Measurements from ENCODE around the gene TRIM54.
"Not testable (repeated sequence)": the region's sequence is repeated elsewhere in the genome, so short reads cannot be mapped to it uniquely, and the experiment has no call there.

TRIM54 gene

DNA sequence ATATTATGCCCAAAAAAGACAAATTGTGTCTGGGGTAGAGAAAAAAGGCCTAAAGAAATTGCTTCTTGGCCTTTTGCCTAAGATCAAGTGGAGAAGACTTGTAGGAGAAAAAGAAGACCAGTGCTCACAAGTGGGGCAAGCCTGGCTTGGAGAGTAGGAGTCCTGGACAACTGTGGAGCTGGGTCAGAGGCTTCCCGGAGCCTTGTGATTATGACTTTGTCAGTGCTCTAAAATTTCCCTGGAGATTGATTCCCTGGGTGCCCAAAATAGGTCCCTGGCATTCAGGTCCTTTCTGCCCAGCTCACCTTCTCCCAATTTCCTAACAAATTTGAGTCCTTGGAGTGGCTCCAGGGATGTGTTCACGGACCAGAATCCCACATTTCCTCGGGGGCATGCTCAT lies 787 bp upstream of the TRIM54 start:
- no peak for FAIRE-seq

DNA sequence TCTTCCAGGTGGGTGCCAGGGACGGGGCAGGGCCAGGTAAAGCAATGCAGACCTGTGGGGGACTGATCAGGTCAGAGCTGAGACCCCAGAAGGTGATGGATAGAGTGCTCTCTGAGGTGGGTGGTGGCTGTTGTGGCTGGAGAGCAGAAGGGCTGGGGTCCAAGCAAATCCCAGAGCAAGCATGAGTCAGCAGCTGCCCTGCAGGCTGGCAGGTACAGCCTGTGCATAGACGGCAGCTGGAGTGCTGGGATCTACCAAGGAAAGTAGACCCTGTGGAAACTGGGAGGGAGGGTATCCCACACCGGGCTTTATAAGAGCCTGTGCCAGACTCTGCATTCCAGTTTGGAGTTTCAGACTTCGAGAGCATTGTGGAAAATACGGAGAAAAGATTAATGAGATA lies 663 bp downstream of the TRIM54 start:
- FAIRE-seq = no peak
- DNase-seq (ENCODE audit: low spot score) = no peak

More for the DNA sequence above, 787 bp upstream of the TRIM54 start:
- no peak for DNase-seq (ENCODE audit: low spot score)

DNA sequence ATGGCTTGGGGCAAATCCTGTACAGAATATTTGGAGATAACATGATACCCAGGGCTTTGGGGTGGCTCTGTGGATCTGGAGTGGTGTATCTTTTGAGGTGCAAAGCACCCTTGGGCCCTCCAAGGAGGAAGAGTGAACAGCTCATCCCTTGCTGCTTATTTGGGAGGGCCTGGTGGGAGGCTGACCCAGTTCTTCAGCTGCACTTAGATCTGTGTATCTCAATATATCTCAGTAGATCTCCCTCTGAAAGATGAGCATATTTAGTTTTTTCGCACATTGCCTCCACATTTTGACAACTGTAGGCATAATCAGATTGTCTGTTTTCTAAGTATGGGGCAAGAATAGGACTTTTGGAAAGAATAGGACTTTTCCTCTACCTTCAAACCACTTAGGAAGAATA lies 2.8 kb downstream of the TRIM54 start:
- FAIRE-seq (no peak), DNase-seq (ENCODE audit: low spot score) (no peak)

DNA sequence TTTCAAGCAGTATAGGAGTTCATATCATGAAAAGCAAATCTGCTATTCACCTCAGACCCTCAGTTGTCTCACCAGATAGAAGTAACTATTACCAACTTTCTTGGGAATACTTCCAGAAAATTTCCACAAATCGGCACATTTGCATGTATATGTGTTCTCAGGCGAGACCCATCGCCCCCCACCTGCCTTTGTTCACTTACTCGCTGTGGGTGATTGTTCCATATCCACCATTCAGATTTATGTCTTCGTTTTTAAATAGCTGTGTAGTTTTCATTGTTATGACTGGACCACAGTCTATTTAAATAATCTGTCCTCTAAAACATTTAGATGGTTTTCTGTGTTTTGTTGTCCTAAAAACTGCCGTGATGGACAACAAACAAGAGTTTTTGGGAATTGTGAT lies 3.3 kb downstream of the TRIM54 start:
- DNase-seq (ENCODE audit: low spot score) = no peak
- no peak for FAIRE-seq

DNA sequence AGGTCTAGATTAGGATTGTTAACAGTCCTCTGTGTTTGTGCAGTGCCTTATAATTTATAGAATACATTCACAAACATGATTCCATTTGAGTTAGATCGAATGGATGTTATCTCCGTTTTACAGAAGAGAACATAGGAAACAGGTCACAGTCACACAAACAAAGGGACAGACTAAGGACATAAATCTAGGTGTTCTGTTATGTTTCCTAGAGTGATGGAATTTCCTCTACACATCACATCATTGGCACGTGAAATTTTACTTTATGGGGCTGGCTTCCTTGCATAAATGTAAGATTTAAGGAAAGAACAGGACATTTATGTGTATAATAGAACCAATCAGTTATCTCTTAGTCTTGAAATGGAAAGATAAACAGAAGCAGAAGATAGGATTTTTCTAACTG lies 6.4 kb downstream of the TRIM54 start:
- FAIRE-seq = no peak

DNA sequence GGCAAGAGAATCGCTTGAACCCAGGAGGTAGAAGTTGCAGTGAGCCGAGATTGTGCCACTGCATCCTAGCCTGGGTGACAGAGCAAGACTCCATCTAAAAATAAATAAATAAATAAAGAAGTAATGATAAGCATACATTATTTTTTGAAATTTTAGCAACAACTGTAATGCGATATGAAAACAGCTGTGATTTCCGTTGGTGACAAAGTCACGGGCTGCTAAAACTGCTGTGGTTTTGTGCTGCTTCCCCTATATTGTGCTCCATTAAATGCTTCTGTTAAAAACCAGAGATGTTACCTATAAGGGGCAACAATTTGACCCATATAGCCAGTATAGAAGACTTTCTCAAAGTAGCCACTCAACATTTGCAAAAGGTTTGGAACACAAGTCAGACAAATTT lies 8.3 kb downstream of the TRIM54 start:
- DNase-seq (ENCODE audit: low spot score) (no peak), FAIRE-seq (no peak)

More for the DNA sequence above, 6.4 kb downstream of the TRIM54 start:
- no peak for DNase-seq (ENCODE audit: low spot score)

DNA sequence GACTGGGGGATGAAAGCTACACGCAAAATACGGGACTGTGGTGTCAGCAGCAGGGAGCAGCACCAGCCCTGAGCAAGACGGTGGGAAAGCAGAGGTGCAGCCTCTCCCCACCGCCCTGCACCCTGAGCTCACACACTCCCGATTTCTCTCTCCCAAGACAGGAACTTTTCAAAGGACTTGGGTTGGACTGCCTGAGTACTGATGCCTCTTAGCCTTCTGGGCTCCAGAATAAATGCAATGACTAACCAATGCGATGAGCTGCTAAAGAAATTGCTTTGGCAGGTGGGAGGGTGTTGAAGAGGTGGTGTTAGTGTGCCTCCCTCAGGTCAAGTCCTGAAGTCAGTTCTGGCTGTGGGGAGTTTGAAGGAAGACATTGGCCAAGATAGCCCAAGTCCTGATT lies 9.6 kb downstream of the TRIM54 start:
- DNase-seq (ENCODE audit: low spot score) (no peak), FAIRE-seq (no peak)

DNA sequence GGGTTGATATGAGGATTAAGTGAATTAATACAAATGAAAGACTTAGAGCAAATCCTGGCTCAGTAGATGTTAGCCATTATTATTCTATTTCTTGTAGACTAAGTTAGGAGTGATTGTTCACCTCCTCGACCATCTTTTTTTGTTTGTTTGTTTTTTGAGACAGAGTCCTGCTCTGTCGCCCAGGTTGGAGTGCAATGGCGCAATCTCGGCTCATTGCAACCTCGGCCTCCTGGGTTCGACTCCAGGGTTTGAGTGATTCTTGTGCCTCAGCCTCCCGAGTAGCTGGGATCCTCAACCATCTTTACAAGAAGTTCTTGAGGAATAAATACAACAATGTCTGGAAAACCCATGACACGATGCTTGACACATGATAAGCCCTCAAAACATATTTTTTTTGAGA lies 12.7 kb downstream of the TRIM54 start:
- no peak for FAIRE-seq
- no peak for DNase-seq (ENCODE audit: low spot score)

DNA sequence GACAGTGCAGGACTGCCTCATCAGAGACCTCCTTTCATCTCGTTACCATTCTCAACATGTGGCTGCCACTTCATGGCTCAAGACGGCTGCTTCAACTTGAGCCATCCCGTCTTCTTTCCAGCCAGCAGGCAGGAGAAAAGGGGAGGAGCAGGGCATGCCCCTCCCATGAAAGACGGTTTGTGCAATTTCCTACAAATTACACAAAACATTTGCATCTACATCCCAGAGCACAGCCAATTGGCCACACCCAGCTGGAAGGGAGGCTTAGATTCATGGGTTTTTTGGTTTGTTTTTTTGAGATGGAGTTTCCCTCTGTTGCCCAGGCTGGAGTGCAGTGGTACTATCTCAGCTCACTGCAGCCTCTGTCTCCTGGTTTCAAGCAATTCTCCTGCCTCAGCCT lies 14.3 kb downstream of the TRIM54 start:
- no peak for DNase-seq (ENCODE audit: low spot score)
- no peak for FAIRE-seq

DNA sequence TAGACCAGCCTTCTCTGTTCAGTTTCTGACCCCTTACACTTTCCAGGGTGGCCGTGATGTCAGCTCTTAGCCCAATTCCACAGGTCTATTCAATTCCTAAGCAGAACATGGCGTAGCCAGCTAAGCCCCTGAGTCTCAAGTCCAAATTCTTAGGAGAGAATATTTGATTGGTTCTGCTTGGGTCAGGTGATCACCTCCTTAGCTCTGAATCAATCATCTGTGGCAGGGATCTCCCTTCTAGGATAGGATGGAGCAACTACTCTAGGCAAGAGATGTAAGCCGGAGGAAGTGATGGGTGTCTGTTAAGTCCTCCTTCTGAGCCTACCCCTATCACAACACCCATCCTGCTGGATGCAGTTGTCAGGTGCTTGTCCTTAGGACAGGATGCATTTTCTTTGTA lies 15.0 kb downstream of the TRIM54 start:
- no peak for DNase-seq (ENCODE audit: low spot score)

DNA sequence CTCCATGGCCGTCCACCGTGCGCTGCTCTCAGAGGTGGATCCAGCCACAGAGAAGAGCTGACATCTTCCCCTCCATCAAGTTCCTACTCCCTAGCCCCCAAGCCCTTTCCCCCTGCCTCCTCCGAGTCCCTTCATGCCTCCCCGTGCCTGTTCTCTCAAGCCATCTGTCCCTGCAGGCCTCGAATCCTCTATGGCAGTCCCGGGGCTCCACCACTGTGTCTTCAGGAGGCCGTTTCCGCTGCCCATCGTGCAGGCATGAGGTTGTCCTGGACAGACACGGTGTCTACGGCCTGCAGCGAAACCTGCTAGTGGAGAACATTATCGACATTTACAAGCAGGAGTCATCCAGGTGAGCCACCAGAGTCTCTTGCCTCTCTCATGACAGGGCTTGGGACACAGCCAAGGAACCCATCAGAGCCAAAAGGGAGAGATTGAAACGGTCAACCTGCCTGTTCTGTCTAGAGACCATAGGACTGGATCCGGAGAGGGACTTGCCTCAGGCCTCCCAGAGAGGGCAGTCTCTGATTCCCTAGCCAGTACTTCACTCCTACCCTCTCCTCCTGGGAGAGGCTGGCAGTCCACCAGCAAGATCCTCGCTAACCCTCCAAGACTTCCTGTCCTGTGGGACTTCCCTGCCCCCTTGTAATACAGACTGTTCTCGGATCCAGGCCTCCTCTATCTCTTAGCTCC lies 16.3 kb downstream of the TRIM54 start:
- no peak for DNase-seq (ENCODE audit: low spot score)
- FAIRE-seq = no peak

More for the DNA sequence above, 15.0 kb downstream of the TRIM54 start:
- FAIRE-seq = no peak

DNA sequence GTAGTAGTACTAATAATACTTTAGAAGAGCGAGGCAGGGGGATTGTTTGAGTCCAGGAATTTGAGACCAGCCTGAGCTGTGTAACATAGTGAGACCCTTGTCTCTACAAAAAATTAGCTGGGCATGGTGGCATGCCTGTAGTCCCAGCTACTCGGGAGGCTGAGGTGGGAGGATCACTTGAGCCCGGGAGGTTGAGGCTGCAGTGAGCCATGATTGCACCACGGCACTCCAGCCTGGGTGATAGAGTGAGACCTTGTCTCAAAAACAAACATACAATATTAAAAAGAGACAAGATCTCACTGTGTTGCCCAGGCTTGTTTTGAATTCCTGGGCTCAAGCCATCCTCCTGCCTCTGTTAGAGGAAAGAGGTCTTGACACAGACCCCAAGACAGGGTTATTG lies 18.4 kb downstream of the TRIM54 start:
- DNase-seq (ENCODE audit: low spot score); FAIRE-seq: not testable (repeated sequence)

DNA sequence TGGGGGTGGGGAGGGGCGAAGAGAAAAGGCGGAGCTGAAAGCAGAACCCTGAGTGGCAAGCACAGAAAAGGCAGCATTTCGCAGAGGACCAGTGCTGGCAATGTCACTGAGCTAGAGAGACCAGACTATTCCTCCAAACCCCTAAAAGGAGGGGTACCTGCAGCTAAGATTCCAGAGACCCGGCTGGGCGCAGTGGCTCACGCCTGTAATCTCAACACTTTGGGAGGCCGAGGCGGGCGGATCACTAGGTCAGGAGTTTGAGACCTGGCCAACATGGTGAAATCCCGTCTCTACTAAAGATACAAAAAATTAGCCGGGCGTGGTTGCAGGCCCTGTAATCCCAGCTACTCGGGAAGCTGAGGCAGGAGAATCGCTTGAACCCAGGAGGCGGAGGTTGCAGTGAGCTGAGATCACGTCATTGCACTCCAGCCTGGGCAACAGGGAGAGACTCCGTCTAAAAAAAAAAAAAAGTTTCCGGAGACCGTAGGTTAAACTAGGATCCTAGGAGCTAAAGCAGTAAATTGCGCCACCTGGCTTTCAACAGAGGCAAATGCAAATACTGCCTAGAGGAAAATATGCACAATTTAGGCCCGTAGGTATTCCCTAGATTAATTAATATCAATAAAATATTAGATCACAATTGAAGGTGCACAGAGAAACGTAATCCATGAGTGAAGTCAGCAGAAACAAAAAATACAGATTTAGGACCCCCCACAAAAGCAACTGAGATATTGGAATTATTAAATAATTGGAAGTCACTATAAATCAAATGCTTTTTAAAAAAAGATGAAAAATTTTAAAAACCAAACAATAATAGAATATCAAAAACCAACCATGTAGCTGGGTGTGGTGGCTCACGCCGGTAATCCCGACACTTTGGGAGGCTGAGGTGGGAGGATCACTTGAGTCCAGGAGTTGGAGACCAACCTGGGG lies 21.1 kb downstream of the TRIM54 start:
- peak; percentile 75 for FAIRE-seq

DNA sequence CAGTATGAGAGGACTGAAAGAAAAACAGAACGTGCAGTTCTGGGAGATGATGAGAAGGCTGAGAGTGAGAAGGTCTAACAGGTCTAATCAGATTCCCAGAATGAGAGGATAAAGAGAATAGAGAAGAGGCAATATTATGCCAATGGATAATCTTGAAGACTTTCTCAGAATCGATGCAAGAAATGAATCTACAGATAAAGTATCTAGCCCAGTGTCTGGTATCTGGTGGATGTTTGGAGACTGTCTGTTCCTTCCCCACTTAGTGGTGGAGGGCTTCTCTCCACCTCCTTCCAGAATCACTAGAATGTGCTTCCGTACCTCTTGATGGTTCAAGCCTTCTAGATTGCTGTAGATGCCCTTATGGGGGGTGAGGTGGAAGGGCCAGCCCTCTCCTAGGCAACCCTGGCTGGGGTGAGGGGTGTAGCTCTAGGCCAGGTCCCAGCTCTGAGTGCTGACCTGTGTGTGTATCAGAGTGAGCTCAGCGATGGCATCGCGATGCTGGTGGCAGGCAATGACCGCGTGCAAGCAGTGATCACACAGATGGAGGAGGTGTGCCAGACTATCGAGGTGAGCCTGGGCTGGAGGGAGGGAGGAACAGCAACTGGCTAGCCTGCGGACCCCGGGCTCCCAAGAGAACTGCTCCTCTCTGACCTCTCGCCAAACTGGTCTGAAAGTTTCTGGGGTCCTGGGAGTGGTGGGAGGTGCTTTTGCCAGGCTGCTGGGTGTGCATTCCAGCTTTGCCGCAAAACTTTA lies 22.4 kb downstream of the TRIM54 start:
- DNase-seq (ENCODE audit: low spot score) = no peak
- FAIRE-seq = no peak

More for the DNA sequence above, 21.1 kb downstream of the TRIM54 start:
- peak; percentile 66 for DNase-seq (ENCODE audit: low spot score)

DNA sequence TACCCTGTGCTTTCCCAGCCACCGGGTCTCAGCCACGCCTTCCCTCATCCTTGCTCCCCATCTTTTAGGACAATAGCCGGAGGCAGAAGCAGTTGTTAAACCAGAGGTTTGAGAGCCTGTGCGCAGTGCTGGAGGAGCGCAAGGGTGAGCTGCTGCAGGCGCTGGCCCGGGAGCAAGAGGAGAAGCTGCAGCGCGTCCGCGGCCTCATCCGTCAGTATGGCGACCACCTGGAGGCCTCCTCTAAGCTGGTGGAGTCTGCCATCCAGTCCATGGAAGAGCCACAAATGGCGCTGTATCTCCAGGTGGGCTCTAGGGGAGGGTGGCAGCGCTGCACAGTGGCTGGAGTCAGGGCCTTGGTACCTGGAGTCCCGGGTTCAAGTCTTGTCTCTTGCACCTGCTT lies 23.3 kb downstream of the TRIM54 start:
- DNase-seq (ENCODE audit: low spot score) (no peak), FAIRE-seq (no peak)

DNA sequence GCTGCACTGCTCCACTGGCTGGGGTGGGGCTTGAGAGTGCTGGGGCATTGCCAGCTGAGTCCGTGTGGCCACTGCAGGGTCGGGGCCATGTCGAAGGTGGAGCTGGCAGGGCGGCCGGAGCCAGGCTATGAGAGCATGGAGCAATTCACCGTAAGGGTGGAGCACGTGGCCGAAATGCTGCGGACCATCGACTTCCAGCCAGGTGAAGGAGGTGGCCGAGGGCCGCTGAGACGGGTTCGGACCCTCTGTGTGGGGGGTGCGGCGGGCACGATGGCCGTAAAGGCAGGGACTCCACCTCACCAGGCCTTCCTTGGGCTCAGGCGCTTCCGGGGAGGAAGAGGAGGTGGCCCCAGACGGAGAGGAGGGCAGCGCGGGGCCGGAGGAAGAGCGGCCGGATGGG lies 23.9 kb downstream of the TRIM54 start:
- no peak for FAIRE-seq
- DNase-seq (ENCODE audit: low spot score) = no peak

DNA sequence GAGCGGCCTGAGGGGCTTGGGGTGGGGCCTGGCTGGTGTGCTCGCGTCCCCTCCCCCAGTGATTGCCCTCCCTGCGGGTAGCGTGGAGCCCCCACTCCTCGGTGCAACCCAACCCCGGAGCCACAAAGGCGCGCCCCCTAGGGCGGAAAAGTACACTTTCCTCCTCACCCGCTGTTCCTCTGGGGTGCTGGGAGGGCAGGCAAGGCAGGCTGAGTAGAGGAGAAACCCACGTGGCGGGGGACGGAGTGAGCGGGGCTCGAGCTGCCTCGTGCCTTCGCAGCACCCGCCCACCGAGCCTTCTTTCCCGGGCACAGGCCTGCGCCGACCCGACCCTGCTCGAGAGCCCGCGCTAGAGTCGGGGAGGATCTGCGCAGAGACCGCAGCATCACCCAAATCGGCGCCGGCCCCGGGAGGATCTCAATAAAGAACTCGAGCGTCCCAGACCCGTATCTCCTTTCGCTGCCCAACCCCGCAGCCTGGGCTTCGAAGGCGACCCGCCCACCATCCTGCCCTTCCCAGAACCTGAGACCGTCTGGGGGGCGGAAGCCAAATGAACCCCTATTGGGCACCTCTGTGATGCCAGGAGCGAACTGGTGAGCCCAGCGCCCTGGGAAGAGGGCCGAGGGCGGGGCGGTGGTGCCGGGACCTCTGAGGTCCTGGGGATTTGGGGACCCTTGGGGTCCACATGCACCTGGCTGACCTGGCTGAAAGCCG lies 24.5 kb downstream of the TRIM54 start:
- no peak for FAIRE-seq
- no peak for DNase-seq (ENCODE audit: low spot score)

DNA sequence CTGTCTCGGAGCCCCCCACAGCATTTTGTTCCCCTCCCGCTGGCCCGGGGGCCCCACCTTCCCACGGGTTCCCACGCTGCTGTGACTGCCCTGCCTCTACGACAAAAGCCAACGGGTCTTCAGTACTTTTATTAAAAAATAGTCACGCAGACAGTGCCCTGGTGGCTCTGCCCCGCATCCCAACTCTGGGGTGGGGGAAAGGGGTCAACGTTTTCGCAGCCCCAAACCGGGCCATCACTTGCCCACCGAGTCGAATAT lies 25.0 kb downstream of the TRIM54 start:
- FAIRE-seq = no peak
- DNase-seq (ENCODE audit: low spot score) = no peak

DNA sequence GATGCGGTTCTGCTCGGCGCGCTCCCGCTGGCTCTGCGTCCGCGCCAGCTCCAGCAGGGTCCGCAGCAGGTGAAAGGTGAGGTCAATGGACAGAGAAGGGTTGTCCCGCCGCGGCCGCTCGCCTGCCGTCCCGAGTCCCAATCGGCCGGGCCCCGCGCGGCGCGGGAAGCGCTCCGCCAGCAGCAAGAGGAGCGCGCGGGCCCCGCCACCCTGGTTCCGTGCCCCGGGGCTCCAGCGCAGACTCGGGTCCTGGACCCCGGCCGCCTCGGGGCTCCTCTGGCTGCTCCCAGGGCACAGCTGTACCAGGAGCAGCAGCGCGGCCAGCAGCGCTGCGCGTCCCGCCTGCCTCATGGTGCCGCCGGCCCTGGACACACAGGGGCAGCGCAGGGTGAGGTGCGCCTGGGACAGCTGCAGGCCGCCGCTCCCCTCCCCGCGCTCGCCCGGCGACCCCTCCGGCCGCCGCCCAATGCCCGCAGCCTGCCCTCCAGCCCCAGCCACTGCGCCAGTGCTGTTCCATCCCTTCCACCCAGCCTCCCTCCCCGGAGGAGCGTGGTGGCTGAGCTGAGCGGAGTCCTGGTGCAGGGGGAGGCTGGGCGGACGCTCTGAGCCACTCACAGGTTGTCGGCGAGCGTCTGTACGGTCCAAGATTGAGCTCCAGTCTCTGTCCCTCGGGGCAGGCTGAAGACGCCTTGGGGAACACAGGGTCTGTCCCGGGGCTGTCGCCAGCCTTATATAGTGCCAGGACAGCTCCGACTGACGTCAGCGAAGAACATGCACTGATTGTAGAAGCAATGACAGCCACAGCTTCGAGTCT lies 25.5 kb downstream of the TRIM54 start:
- DNase-seq (ENCODE audit: low spot score) = no peak
- FAIRE-seq = no peak

DNA sequence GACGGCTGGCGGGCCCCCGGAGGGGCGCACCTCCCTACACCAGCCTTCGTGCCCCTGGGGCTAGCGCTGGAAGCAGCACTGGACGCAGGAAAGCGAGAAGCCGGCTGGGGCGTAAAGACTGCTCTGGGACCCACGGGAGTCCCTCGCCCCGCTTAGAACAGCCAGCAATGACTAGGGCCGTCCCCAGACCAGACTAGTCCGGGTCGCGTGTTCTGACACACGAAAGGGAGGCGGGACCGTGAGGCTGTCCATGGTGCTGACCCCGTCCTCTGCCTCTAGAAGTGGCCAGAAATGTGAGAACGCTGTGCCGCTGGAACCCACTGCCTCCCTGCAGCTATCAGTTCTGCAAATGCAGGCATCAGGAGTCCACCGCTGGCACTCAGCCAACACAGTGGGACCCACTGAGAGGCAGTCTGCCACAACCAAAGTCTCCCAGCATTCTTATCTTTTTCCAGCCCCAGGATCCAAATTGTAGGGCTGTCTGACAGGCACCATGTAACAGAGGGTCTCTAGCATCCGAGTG lies 26.2 kb downstream of the TRIM54 start, which contains the start of gene UCN:
Gene UCN, minus strand, starts transcription at position 87 of the 523 bp plus-strand sequence. CDS start 550 bp downstream, outside the sequence.
- FAIRE-seq (no peak), DNase-seq (ENCODE audit: low spot score) (no peak)
